Measurements from ENCODE around the gene PARL. TPM values are rescaled to one million over a fixed set of nuclear protein-coding genes. Genes with fewer than 3 reads are reported as not detected.

PARL gene
- polyA plus RNA-seq, 1 of the 3 experiments (the other 2 are of a cell fraction), result 50.1 TPM

DNA sequence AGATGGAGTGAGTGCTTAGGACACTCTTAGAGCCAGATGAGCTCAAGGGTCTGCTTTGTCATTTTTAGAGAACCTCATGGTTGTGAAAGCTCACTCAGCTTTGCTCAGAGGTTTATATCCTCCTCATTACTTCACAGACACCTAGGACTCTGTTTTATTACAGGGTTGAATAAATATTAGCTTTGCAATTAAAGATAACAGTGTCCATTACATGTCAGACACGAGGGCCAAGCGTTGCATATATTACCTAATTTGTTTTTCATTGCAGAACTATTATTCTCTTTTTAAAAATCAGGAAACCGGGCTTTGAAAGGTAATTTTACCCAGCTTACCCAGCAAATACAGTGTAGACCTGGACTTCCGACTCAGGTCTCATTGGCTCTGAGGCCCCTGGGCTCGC lies 75.4 kb downstream of the PARL start:
- no peak overlapping the region for H3K27ac ChIP-seq (ENCODE audit: low read depth in 2 of 2, low read length in 1 of 2)
- no peak overlapping the region for H3K4me2 ChIP-seq
- H3K4me1 ChIP-seq (ENCODE audit: control insufficient read depth in 1 of 2, insufficient read depth in 2 of 2, low read depth in 1 of 2, low read length in 1 of 2), result no peaks in the 10 kb centered on the region
- no peak overlapping the region for H3K9ac ChIP-seq
- 94% methylated on average over 5 of the region's 5 CpGs for WGBS (ENCODE audit: low lambda C conversion rate)
- H2AFZ ChIP-seq (ENCODE audit: low read depth), result no peak overlapping the region
- H3K9me2 ChIP-seq, result no peaks in the 10 kb centered on the region
- no peaks in the 10 kb centered on the region for H4K20me1 ChIP-seq (ENCODE audit: insufficient read depth)
- ChIA-PET POLR2A (no interaction called here), CTCF (no interaction called here)
- TF ChIP-seq, protein P1, sequence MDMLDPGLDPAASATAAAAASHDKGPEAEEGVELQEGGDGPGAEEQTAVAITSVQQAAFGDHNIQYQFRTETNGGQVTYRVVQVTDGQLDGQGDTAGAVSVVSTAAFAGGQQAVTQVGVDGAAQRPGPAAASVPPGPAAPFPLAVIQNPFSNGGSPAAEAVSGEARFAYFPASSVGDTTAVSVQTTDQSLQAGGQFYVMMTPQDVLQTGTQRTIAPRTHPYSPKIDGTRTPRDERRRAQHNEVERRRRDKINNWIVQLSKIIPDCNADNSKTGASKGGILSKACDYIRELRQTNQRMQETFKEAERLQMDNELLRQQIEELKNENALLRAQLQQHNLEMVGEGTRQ (IDR thresholded peaks at IDR 0.05; ENCODE audit: borderline replicate concordance, low read depth, low read length), result no peak
- TF ChIP-seq RXRA (IDR thresholded peaks at IDR 0.05; ENCODE audit: borderline replicate concordance, low read depth), result no peak
- TF ChIP-seq, protein P2, sequence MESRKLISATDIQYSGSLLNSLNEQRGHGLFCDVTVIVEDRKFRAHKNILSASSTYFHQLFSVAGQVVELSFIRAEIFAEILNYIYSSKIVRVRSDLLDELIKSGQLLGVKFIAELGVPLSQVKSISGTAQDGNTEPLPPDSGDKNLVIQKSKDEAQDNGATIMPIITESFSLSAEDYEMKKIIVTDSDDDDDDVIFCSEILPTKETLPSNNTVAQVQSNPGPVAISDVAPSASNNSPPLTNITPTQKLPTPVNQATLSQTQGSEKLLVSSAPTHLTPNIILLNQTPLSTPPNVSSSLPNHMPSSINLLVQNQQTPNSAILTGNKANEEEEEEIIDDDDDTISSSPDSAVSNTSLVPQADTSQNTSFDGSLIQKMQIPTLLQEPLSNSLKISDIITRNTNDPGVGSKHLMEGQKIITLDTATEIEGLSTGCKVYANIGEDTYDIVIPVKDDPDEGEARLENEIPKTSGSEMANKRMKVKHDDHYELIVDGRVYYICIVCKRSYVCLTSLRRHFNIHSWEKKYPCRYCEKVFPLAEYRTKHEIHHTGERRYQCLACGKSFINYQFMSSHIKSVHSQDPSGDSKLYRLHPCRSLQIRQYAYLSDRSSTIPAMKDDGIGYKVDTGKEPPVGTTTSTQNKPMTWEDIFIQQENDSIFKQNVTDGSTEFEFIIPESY (IDR thresholded peaks at IDR 0.05; ENCODE audit: borderline replicate concordance, low read depth), result no peak
- TF ChIP-seq, protein P3, sequence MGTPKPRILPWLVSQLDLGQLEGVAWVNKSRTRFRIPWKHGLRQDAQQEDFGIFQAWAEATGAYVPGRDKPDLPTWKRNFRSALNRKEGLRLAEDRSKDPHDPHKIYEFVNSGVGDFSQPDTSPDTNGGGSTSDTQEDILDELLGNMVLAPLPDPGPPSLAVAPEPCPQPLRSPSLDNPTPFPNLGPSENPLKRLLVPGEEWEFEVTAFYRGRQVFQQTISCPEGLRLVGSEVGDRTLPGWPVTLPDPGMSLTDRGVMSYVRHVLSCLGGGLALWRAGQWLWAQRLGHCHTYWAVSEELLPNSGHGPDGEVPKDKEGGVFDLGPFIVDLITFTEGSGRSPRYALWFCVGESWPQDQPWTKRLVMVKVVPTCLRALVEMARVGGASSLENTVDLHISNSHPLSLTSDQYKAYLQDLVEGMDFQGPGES (IDR thresholded peaks at IDR 0.05; ENCODE audit: low read depth, low read length), result no peak
- H3K27me3 ChIP-seq (ENCODE audit: insufficient read depth), result no peaks in the 10 kb centered on the region
- peaks cover 35 to 74% of the 10 kb centered on the region in 2 experiments for H3K36me3 ChIP-seq (replicated peaks in 1 of 2; ENCODE audit: control insufficient read depth in 1 of 2, insufficient read depth in 2 of 2, low read length in 1 of 2)
- H3K9me3 ChIP-seq, result no peaks in the 10 kb centered on the region
- no peak for DNase-seq
- H3K79me2 ChIP-seq (ENCODE audit: insufficient read depth), result no peaks in the 10 kb centered on the region
- no peak overlapping the region for H3K4me3 ChIP-seq (ENCODE audit: low read depth in 2 of 2, low read length in 1 of 2)
- H3F3A ChIP-seq (replicated peaks; ENCODE audit: insufficient read depth), result no peaks in the 10 kb centered on the region

DNA sequence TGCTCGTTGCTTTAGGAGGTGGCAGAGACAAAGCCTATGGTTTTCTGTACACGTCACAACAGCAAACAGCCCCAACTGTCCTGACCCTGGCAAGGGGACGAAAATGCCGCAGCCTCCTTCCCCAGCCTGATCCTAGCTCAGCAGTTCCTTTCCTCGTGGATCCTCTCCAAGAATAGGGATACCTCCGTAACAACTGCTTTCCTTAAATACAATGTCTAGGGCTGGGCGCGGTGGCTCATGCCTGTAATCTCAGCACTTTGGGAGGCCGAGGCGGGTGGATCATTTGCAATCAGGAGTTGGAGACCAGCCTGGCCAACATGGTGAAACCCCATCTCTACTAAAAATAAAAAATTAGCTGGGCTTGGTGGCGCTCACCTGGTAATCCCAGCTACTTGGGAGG lies 76.3 kb downstream of the PARL start:
- TF ChIP-seq EZH2phosphoT487 (IDR thresholded peaks at IDR 0.05; ENCODE audit: borderline replicate concordance, low read depth), result no peak
- no peak for TF ChIP-seq ELF1 (IDR thresholded peaks at IDR 0.05)
- TF ChIP-seq, protein P4, sequence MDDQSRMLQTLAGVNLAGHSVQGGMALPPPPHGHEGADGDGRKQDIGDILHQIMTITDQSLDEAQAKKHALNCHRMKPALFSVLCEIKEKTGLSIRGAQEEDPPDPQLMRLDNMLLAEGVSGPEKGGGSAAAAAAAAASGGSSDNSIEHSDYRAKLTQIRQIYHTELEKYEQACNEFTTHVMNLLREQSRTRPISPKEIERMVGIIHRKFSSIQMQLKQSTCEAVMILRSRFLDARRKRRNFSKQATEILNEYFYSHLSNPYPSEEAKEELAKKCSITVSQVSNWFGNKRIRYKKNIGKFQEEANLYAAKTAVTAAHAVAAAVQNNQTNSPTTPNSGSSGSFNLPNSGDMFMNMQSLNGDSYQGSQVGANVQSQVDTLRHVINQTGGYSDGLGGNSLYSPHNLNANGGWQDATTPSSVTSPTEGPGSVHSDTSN (IDR thresholded peaks at IDR 0.05), result no peak
- no peak for TF ChIP-seq EP300 (IDR thresholded peaks at IDR 0.05; ENCODE audit: borderline replicate concordance in 1 of 2, low read depth in 1 of 2, low read length in 1 of 2)
- no peak for TF ChIP-seq GABPA (IDR thresholded peaks at IDR 0.05; ENCODE audit: low read depth)
- no peak for TF ChIP-seq NFIC (IDR thresholded peaks at IDR 0.05; ENCODE audit: borderline replicate concordance)
- TF ChIP-seq, protein P5, sequence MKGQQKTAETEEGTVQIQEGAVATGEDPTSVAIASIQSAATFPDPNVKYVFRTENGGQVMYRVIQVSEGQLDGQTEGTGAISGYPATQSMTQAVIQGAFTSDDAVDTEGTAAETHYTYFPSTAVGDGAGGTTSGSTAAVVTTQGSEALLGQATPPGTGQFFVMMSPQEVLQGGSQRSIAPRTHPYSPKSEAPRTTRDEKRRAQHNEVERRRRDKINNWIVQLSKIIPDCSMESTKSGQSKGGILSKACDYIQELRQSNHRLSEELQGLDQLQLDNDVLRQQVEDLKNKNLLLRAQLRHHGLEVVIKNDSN (IDR thresholded peaks at IDR 0.05; ENCODE audit: borderline replicate concordance, low read depth), result no peak
- TF ChIP-seq CHD2 (IDR thresholded peaks at IDR 0.05; ENCODE audit: low read length, partially characterized antibody), result no peak
- no peak for TF ChIP-seq JUND (IDR thresholded peaks at IDR 0.05)
- no peak for TF ChIP-seq GATA2 (CRISPR knock-in tag; IDR thresholded peaks at IDR 0.05)
- TF ChIP-seq, protein P6, sequence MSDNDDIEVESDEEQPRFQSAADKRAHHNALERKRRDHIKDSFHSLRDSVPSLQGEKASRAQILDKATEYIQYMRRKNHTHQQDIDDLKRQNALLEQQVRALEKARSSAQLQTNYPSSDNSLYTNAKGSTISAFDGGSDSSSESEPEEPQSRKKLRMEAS (IDR thresholded peaks at IDR 0.05; ENCODE audit: low read depth), result no peak
- no peak for TF ChIP-seq RCOR1 (IDR thresholded peaks at IDR 0.05; ENCODE audit: low read length)
- no peak for TF ChIP-seq TCF12 (IDR thresholded peaks at IDR 0.05)
- TF ChIP-seq, protein P7, sequence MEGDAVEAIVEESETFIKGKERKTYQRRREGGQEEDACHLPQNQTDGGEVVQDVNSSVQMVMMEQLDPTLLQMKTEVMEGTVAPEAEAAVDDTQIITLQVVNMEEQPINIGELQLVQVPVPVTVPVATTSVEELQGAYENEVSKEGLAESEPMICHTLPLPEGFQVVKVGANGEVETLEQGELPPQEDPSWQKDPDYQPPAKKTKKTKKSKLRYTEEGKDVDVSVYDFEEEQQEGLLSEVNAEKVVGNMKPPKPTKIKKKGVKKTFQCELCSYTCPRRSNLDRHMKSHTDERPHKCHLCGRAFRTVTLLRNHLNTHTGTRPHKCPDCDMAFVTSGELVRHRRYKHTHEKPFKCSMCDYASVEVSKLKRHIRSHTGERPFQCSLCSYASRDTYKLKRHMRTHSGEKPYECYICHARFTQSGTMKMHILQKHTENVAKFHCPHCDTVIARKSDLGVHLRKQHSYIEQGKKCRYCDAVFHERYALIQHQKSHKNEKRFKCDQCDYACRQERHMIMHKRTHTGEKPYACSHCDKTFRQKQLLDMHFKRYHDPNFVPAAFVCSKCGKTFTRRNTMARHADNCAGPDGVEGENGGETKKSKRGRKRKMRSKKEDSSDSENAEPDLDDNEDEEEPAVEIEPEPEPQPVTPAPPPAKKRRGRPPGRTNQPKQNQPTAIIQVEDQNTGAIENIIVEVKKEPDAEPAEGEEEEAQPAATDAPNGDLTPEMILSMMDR (IDR thresholded peaks at IDR 0.05), result no peak
- TF ChIP-seq, protein P1 (IDR thresholded peaks at IDR 0.05; ENCODE audit: borderline replicate concordance, low read depth, low read length), result no peak
- no peak for TF ChIP-seq RXRA (IDR thresholded peaks at IDR 0.05; ENCODE audit: borderline replicate concordance, low read depth)
- TF ChIP-seq TAF1 (IDR thresholded peaks at IDR 0.05; ENCODE audit: borderline replicate concordance, low read depth, low read length), result no peak
- POLR2A ChIA-PET, result no interaction called here

More for the DNA sequence above, 76.3 kb downstream of the PARL start:
- Histone ChIP-seq H2AFZ (ENCODE audit: low read depth) (no peak overlapping the region), H3K4me1 (ENCODE audit: control insufficient read depth in 1 of 2, insufficient read depth in 2 of 2, low read depth in 1 of 2, low read length in 1 of 2) (no peaks in the 10 kb centered on the region), H4K20me1 (ENCODE audit: insufficient read depth) (no peaks in the 10 kb centered on the region), H3K9ac (no peak overlapping the region), H3K9me3 (no peaks in the 10 kb centered on the region), H3K27ac (ENCODE audit: low read depth in 2 of 2, low read length in 1 of 2) (no peak overlapping the region), H3K36me3 (replicated peaks in 1 of 2; ENCODE audit: control insufficient read depth in 1 of 2, insufficient read depth in 2 of 2, low read length in 1 of 2) (peaks cover 38 to 81% of the 10 kb centered on the region in 2 experiments), H3K4me3 (ENCODE audit: low read depth in 2 of 2, low read length in 1 of 2) (no peak overlapping the region), H3K4me2 (no peak overlapping the region), H3K9me2 (no peaks in the 10 kb centered on the region), H3K27me3 (ENCODE audit: insufficient read depth) (no peaks in the 10 kb centered on the region), H3F3A (replicated peaks; ENCODE audit: insufficient read depth) (no peaks in the 10 kb centered on the region), H3K79me2 (ENCODE audit: insufficient read depth) (no peaks in the 10 kb centered on the region)
- CTCF ChIA-PET, result interaction anchor here (0.5 kb wide), 1 partner anchor 338 kb away, joined by 4 read pairs; no protein-coding TSS in a partner anchor
- no peak for DNase-seq
- WGBS (ENCODE audit: low lambda C conversion rate), result 95% methylated on average over 11 of the region's 11 CpGs

All from SK-N-SH (cell line).